K562 (cell line): ENCODE measurements around the gene CRYZL1. TPM values are rescaled to one million over a fixed set of nuclear protein-coding genes. Genes with fewer than 3 reads are reported as not detected.
A peak's percentile ranks its signal among the peaks of the same experiment; 100 is the strongest.

Experiments
- CBFA2T3 ChIP-seq: fragments of 450-650 bp; IDR thresholded peaks from 2 replicates; pipeline ENCODE4 v1.6.1; 2017
- CHD1 ChIP-seq: fragments of 200-600 bp; sonication (generic); IDR thresholded peaks from one replicate; pipeline ENCODE4 v1.6.1; 2012; ENCODE audit warnings: mild to moderate bottlenecking, moderate library complexity, low read length, inconsistent platforms
- DIDO1 ChIP-seq: fragments of 450-650 bp; IDR thresholded peaks from 2 replicates; pipeline ENCODE4 v1.6.1; 2016; ENCODE audit warnings: low read depth, missing biosample characterization, missing genetic modification characterization
- HDAC6 ChIP-seq: IDR thresholded peaks from 2 replicates; pipeline ENCODE4 v1.6.1; 2012; ENCODE audit warnings: low read depth, mild to moderate bottlenecking, control low read depth, inconsistent platforms, low read length, moderate library complexity
- IFI16 ChIP-seq: fragments of 250-450 bp; sonication (Bioruptor Pico); IDR thresholded peaks from 2 replicates; pipeline ENCODE4 v2.1.2; 2022; ENCODE audit warnings: mild to moderate bottlenecking, inconsistent platforms
- MLLT1 ChIP-seq, 2 experiments: fragments of 450-650 bp; IDR thresholded peaks; 2 replicates each; pipeline ENCODE4 v1.6.1; 2016
- ZNF277 ChIP-seq: fragments of 250-450 bp; sonication (Bioruptor Pico); IDR thresholded peaks from 2 replicates; pipeline ENCODE4 v1.8.0; 2022; ENCODE audit warnings: inconsistent platforms, mild to moderate bottlenecking, moderate library complexity, borderline replicate concordance
- polyA plus RNA-seq, 8 experiments: library from polyadenylated mRNA; depleted of rRNA in 4 of 8; stranded (reverse) in 5 of 8; unstranded in 3 of 8; fragments of >200 nt; fragmentation: Nextera tagmentation in 2 of 8; fragmentation: Illumina TruSeq in 1 of 8; extraction: Ambion mirVana in 2 of 8; extraction: Trizol in 1 of 8; gene quantifications; 2 replicates each; pipeline versions ENCODE4 v1.2.1 to v1.2.3, GENCODE V29; 2011 to 2014; ENCODE audit warnings: inconsistent platforms in 1 of 8, missing spikeins in 1 of 8
- total RNA-seq, 7 experiments: library from RNA; depleted of rRNA in 6 of 7; stranded (reverse); fragments of >200 nt in 6 of 7; fragmentation: Illumina TruSeq in 2 of 7; extraction: Trizol in 2 of 7; gene quantifications; 2 replicates each; pipeline versions ENCODE4 v1.2.1 to v1.2.3, GENCODE V29; 2011 to 2021; ENCODE audit warnings: low replicate concordance in 1 of 7
- TF ChIP-seq, protein P1 (sequence below): fragments of 250-450 bp; sonication (Bioruptor Pico); IDR thresholded peaks from 2 replicates; pipeline ENCODE4 v1.4.0; 2020

Gene CRYZL1
- total and polyA plus RNA-seq, 9 of the 15 experiments (the other 6 are each of a cell fraction or from before 2014, with no cell fraction given) = 19.9 to 98.2 (median 39.2) TPM

DNA sequence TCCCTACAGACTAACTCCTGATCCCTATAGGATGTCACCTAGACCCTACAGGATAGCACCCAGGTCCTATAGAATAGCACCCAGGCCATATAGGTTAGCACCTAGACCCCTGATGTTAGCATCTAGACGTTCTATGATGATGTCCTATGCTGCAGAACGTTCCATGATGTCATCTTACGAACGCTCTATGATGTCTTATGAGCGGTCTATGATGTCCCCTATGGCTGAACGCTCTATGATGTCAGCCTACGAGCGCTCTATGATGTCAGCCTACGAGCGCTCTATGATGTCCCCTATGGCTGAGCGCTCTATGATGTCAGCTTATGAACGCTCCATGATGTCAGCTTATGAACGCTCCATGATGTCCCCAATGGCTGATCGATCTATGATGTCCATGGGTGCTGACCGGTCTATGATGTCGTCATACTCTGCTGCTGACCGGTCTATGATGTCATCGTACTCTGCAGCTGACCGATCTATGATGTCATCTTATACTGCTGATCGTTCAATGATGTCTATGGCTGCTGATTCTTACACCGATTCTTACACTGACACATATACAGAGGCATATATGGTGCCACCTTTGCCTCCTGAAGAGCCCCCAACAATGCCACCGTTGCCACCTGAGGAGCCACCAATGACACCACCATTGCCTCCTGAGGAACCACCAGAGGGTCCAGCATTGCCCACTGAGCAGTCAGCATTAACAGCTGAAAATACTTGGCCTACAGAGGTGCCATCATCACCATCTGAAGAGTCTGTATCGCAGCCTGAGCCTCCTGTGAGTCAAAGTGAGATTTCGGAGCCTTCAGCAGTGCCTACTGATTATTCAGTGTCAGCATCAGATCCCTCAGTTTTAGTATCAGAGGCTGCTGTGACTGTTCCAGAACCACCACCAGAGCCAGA is 89.2 kb downstream of the CRYZL1 start (continued):
- TF ChIP-seq ZNF277 (CRISPR knock-in tag) (no peak), MLLT1 (IDR thresholded peaks at IDR 0.05) (0 out of 4 replicates have a peak, but pooled peaks of 1 of the 2 experiments have one; percentile 29), DIDO1 (no peak), IFI16 (no peak), CBFA2T3 (no peak), HDAC6 (no peak), CHD1 (no peak)
- TF ChIP-seq, protein P1, sequence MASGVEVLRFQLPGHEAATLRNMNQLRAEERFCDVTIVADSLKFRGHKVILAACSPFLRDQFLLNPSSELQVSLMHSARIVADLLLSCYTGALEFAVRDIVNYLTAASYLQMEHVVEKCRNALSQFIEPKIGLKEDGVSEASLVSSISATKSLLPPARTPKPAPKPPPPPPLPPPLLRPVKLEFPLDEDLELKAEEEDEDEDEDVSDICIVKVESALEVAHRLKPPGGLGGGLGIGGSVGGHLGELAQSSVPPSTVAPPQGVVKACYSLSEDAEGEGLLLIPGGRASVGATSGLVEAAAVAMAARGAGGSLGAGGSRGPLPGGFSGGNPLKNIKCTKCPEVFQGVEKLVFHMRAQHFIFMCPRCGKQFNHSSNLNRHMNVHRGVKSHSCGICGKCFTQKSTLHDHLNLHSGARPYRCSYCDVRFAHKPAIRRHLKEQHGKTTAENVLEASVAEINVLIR (CRISPR knock-in tag) = 0 out of 2 replicates have a peak, but pooled peaks have one; percentile 45
